ENCODE results near the gene P2RY2. TPM values are rescaled to one million over a fixed set of nuclear protein-coding genes. Genes with fewer than 3 reads are reported as not detected.

Gene P2RY2
- total and polyA plus RNA-seq, 4 donors: 1.8 to 3.7 (median 2.2) TPM

GRCh38 chr11:73195191-73196007 lies 22.7 kb upstream of the P2RY2 start:
- no peak overlapping the region for H3K4me3 ChIP-seq (ENCODE audit: low read depth in 1 of 3, low read length in 3 of 3)
- TF ChIP-seq HNF4G (IDR thresholded peaks at IDR 0.05) (no peak), CTCF (IDR thresholded peaks at IDR 0.05; ENCODE audit: low read depth, low read length, missing input control) (no peak), RAD21 (IDR thresholded peaks at IDR 0.05) (no peak), ATF3 (IDR thresholded peaks at IDR 0.05) (no peak), EGR1 (IDR thresholded peaks at IDR 0.05; ENCODE audit: low read depth in 2 of 2) (no peak), JUND (IDR thresholded peaks at IDR 0.05) (no peak), MAX (IDR thresholded peaks at IDR 0.05) (no peak), RXRA (IDR thresholded peaks at IDR 0.05) (no peak), SP1 (IDR thresholded peaks at IDR 0.05) (no peak), HNF4A (conservative IDR thresholded peaks at IDR 0.05) (no peak), FOXA1 (IDR thresholded peaks at IDR 0.05) (no peak), YY1 (IDR thresholded peaks at IDR 0.05) (no peak), FOXA2 (IDR thresholded peaks at IDR 0.05) (no peak), ZBTB33 (IDR thresholded peaks at IDR 0.05) (no peak), TAF1 (conservative IDR thresholded peaks at IDR 0.05) (no peak)
- no peaks in the 10 kb centered on the region for H3K4me1 ChIP-seq (ENCODE audit: control insufficient read depth in 4 of 4, insufficient read depth in 4 of 4, low read length in 3 of 4)
- 93% methylated on average over 3 of the region's 3 CpGs for WGBS
- no peaks in the 10 kb centered on the region for H3K36me3 ChIP-seq (ENCODE audit: control insufficient read depth in 4 of 4, insufficient read depth in 3 of 4, low read depth in 1 of 4, low read length in 3 of 4)
- DNase-seq (ENCODE audit: low spot score): no peak
- no peaks in the 10 kb centered on the region for H3K9me3 ChIP-seq (ENCODE audit: control insufficient read depth in 4 of 4, low read length in 3 of 4)
- no peak overlapping the region for H3K27ac ChIP-seq (ENCODE audit: low read depth in 1 of 2, low read length in 2 of 2)
- no peak overlapping the region for H3K9ac ChIP-seq (ENCODE audit: low read depth in 1 of 2, low read length in 2 of 2)
- H3K27me3 ChIP-seq (ENCODE audit: control insufficient read depth in 4 of 4, insufficient read depth in 4 of 4, low read length in 3 of 4): no peaks in the 10 kb centered on the region

GRCh38 chr11:73196576-73196975 lies 21.5 kb upstream of the P2RY2 start:
- H3K27ac ChIP-seq (ENCODE audit: low read depth in 1 of 2, low read length in 2 of 2): no peak overlapping the region
- H3K4me1 ChIP-seq (ENCODE audit: control insufficient read depth in 4 of 4, insufficient read depth in 4 of 4, low read length in 3 of 4): no peaks in the 10 kb centered on the region
- H3K9ac ChIP-seq (ENCODE audit: low read depth in 1 of 2, low read length in 2 of 2): no peak overlapping the region
- H3K9me3 ChIP-seq (ENCODE audit: control insufficient read depth in 4 of 4, low read length in 3 of 4): no peaks in the 10 kb centered on the region
- H3K27me3 ChIP-seq (ENCODE audit: control insufficient read depth in 4 of 4, insufficient read depth in 4 of 4, low read length in 3 of 4): no peaks in the 10 kb centered on the region
- WGBS: 89% methylated on average over 6 of the region's 6 CpGs
- H3K4me3 ChIP-seq (ENCODE audit: low read depth in 1 of 3, low read length in 3 of 3): no peak overlapping the region
- TF ChIP-seq NR2F2 (IDR thresholded peaks at IDR 0.05) (no peak), EGR1 (IDR thresholded peaks at IDR 0.05; ENCODE audit: low read depth in 2 of 2) (no peak)
- no peak for DNase-seq (ENCODE audit: low spot score)
- no peaks in the 10 kb centered on the region for H3K36me3 ChIP-seq (ENCODE audit: control insufficient read depth in 4 of 4, insufficient read depth in 3 of 4, low read depth in 1 of 4, low read length in 3 of 4)

Data from liver (tissue), 9 donors.